SW480 (cell line): ENCODE measurements around the gene SORL1.
"Not testable (repeated sequence)": the region's sequence is repeated elsewhere in the genome, so short reads cannot be mapped to it uniquely, and the experiment has no call there.

Source experiments
- DNase-seq: peaks from one replicate; pipeline ENCODE4 v3.0.0-alpha.2; 2016; ENCODE audit warnings: low spot score

The SORL1 gene

GRCh38 chr11:121626980-121627379 is 174.9 kb downstream of the SORL1 start:
- no peak for DNase-seq

- no peak for DNase-seq
Measured at GRCh38 chr11:121630041-121630440, 177.9 kb downstream of the SORL1 start.

- no peak for DNase-seq
Measured at GRCh38 chr11:121631456-121631855, 179.3 kb downstream of the SORL1 start.

- no peak for DNase-seq
Measured at GRCh38 chr11:121634273-121634672, 182.2 kb downstream of the SORL1 start.

- peak; percentile 13 for DNase-seq
Measured at GRCh38 chr11:121634889-121635288, 182.8 kb downstream of the SORL1 start.

GRCh38 chr11:121636081-121636799 is 184.1 kb downstream of the SORL1 start:
- DNase-seq = no peak

GRCh38 chr11:121636800-121637176 is 184.7 kb downstream of the SORL1 start:
- no peak for DNase-seq

GRCh38 chr11:121637587-121637986 is 185.5 kb downstream of the SORL1 start:
- not testable (repeated sequence) for DNase-seq

- DNase-seq = peak; percentile 2
Measured at GRCh38 chr11:121643479-121644186, 191.5 kb downstream of the SORL1 start.

- DNase-seq = no peak
Measured at GRCh38 chr11:121644187-121644512, 192.0 kb downstream of the SORL1 start.

GRCh38 chr11:121645001-121645400 is 192.9 kb downstream of the SORL1 start:
- DNase-seq = no peak

- DNase-seq = no peak
Measured at GRCh38 chr11:121645596-121645995, 193.5 kb downstream of the SORL1 start.

- no peak for DNase-seq
Measured at GRCh38 chr11:121648306-121648705, 196.2 kb downstream of the SORL1 start.

- DNase-seq = no peak
Measured at GRCh38 chr11:121649798-121650197, 197.7 kb downstream of the SORL1 start.

GRCh38 chr11:121650351-121651256 is 198.5 kb downstream of the SORL1 start:
- no peak for DNase-seq

- DNase-seq = no peak
Measured at GRCh38 chr11:121651257-121651605, 199.1 kb downstream of the SORL1 start.

GRCh38 chr11:121652971-121653370 is 200.9 kb downstream of the SORL1 start:
- peak; percentile 5 for DNase-seq

GRCh38 chr11:121654259-121654842 is 202.2 kb downstream of the SORL1 start:
- no peak for DNase-seq

GRCh38 chr11:121654843-121655536 is 202.9 kb downstream of the SORL1 start:
- no peak for DNase-seq

GRCh38 chr11:121655537-121656327 is 203.6 kb downstream of the SORL1 start:
- peak; percentile 76 for DNase-seq
